Head of caudate nucleus (tissue), 42 donors: ENCODE results near the gene ST3GAL3.

Source experiments
- DNase-seq, 42 donors: peaks; one replicate each; pipeline versions ENCODE4 v3.0.0 to v3.0.0-alpha.2; 2020 to 2021; ENCODE audit warnings: mixed read lengths in 7 of 42
- intact Hi-C: fragments of 100-400 bp; cut with DNase I; formaldehyde crosslinking; loops from one replicate; pipeline ENCODE4 v1.15.0; 2022

ST3GAL3 gene

DNA sequence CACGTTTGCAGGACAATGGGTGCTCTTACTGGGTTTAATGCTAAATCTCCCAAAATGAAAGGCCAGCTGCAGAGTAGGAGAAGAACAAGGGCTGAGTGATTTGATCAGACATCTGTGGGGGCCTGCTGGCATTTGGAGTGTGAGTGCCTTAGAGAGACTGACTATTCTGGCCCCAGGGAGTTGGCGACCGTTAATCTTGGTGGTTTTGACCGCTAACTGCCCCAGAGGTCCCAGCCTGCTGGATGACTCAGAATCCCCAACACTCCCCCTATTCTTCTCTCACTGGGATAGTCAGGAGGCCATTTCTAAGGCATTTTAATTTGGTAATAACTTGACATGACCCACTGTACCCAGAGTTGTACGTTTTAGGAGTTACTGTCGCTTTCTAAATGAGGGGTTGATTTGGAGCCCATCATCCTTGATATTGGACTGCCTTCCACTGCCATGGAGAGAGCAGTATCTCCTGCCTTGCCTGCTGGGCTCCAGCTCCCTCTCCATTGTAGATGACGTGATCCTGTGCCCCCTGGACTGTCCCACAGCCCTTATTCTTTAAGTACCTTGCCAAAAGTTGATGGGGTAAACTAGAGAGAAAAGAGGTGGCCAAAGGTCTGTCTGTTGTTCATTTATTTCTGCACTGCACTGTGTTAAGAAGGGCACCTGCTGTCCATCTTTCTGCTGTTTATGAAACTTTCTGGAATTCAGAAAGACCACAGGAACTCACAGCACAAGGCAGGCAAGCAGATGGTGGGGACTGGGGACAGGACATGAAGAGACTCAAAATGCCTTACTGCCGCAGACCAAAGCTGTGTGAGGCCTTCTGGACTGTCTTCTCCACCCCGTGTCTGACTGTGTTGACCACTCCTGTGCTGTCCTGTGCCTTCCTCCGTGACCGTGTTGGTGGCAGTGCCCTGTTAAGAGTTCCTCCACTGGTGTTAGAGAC lies 128.0 kb downstream of the ST3GAL3 start:
- DNase-seq = peak in 9 of 42 donors; percentile 18 to 55 (median 31)
- intact Hi-C loops = no loop called here

DNA sequence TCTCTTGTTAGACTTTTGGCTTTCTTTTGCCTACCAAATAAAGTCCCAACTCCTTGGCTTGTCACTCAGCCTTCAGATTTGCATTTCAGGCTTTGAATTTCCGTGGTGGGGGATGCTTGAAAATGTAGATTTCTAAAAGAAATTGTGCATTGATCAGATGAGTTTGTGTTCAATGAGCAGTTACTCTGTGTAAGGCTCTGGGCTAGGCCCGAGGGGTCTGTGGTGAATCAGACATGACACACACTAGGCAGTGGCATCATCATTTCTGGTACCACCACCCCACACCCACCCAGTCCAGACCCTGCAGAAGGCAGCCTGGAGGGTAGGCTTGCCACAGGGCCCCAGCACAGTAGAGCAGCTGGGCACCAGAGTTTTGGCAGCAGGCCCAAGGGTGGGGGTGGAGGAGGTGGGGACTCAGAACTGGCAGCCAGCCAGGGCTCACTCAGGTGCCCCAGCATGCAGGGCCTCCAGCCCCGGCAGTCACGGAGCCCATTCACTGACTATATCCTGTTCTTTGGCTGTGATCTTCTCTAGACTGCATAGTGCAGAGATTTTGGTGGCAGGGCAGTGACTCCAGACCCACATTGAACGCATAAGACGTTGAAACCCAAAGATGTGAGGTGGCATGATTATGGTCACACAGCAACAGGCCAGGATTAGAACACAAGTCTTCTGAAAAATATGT lies 129.1 kb downstream of the ST3GAL3 start:
- intact Hi-C loops = no loop called here
- DNase-seq = peak in 23 of 42 donors; percentile 19 to 60 (median 36)

DNA sequence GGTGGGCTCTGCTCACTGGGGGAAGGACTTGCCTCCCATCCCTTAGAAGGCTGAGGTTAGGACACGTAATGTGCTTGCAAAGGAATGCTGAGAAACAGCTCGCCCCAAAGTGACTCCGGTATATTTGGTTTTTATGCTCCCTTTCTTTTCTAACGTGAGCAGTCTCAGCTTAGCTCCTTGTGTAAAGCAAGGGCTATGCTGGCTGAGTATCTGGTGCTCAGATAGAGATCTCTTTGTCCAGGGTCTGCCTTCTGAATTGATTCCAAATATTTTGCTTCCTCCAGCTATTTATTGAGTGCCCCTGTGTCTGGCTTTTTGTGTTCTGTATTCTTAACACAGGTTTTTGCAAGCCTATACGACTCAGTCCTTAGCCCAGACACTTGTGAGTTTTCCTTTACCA lies 131.7 kb downstream of the ST3GAL3 start:
- intact Hi-C loops = no loop called here
- no peak for DNase-seq

DNA sequence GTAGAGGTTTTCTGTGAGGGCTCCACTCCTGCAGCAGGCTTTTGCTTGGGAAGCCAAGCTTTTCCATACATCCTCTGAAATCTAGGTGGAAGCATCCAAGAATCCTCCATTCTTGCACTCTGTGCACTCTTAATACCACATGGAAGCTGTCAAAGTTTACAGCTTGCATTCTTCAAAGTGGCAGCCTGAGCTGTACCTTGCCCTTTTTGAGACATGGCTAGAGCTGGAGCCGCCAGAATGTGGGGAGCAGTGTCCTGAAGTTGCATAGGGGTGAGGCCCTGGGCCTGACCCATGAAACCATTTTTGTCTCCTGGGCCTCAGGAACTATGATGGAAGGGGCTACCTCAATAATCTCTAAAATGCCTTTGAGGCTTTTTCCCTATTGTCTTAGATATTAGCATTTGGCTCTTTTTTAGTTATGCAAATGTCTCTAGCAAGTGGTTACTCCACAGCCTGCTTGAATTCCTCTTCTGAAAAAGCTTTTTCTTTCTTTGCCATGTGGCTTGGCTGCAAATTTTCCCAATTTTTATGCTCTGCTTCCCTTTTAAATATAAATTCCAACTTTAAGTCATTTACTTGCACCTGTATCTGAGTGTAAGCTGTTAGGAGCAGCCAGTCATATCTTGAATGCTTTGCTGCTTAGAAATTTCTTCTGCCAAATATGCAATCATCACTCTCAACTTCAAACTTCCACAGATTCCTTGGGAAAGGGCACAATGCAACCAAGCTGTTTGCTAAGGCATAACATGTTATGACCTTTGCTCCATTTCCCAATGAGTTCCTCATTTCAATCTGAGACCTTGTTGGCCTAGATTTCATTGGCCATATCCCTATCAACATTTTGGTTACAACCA lies 134.2 kb downstream of the ST3GAL3 start:
- no peak for DNase-seq
- intact Hi-C loops = no loop called here

DNA sequence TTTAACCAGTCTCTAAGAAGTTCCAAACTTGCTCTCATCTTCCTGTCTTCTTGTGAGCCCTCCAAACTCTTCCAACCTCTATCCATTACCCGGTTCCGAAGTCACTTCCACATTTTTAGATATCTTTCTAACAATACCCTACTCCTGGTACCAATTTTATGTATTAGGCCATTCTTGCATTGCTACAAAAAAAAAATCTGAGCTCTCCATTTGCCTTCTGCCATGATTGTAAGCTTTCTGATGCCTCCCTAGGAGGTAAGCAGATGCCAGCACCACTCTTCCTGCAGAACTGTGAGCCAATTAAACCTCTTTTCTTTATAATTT lies 134.8 kb downstream of the ST3GAL3 start:
- intact Hi-C loops = no loop called here

DNA sequence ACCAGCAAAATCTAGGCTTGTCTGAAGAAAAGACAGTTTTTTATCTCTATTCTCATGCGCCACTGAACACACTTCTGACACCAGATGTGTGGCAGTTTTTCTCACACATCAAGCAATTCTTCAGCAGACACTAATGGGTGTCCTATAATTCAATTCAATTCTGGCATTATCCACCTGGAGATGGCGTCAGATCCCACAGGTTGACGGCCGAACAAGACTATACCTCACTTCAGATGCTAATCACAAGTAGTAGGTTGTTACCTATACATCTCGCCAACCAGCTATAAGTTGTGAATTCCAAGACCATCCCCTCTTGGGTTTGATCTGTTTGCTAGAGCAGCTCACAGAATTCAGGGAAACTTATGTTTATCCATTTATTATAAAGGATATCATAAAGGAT lies 136.3 kb downstream of the ST3GAL3 start:
- intact Hi-C loops = no loop called here

More for the DNA sequence above, 134.8 kb downstream of the ST3GAL3 start:
- DNase-seq = no peak

DNA sequence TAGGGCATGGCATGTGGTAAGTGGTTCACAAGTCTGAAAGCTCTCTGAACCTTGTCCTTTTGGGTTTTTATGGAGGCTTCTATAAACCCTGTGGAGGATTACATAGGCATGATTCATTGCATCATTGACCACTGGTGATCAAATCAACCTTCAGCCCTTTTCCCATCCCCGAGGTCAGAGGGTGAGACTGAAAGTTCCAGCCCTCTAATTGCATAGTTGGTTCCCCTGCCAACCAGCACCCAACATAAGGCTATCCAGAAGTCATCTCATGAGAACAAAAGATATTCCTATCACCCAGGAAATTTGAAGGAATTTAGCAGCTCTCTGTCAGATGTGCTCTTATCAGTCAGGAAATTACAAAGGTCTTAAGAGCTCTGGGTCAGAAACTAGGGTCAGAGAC lies 136.8 kb downstream of the ST3GAL3 start:
- intact Hi-C loops = no loop called here
- DNase-seq = no peak

More for the DNA sequence above, 136.3 kb downstream of the ST3GAL3 start:
- no peak for DNase-seq

DNA sequence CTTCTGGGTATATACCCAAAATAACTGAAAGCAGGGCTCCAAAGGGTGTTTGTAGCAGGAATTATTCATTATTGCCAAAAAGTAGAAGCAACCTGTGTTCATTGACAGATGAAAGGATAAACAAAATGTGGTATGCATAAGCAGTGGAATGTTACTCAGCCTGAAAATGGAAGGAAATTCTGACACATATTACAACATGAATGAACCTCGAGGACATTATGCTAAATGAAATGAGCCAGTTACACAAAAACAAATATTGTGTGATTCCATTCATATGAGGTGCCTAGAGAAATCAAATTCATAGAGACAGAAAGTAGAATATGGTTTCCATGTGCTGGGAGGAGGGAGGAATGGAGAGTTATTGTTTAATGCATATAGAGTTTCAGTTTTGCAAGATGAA lies 140.0 kb downstream of the ST3GAL3 start:
- intact Hi-C loops = no loop called here

DNA sequence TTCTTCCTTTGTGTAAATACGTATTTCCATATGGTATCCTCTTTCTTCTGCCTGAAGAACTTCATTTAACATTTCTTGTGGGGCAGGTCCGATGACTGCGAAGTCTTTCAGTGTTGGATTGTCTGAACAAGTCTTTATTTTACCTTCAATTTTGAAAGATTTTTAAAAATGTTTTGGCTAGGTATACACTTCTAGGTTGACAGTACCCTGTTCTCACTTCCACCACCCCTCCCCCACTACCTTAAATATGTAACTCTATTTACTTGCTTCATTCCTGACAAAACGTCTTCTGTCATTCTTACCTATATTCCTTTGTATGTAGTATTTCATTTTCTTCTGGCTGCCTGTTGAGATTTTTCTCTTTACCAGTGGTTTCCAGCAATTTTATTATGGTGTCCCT lies 140.5 kb downstream of the ST3GAL3 start:
- DNase-seq = no peak
- intact Hi-C loops = no loop called here

More for the DNA sequence above, 140.0 kb downstream of the ST3GAL3 start:
- no peak for DNase-seq

DNA sequence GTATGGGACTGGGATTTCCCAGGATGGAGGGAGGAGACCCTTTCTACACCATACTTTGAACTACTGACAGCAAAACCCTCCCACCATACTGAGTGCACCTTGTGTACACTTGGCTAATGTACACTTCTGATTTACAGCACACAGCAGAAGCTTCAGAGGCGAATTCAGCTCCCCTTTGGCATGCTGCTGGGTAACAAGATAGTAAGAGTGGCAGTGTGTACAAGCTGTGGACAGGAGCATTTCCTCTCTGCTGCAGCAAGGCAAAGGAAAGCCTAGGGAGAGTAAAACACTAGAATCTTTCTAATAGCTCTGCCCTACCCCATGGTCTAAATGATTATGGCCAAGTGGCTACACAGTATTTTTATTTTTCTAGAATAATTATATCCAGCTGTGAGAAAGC lies 142.3 kb downstream of the ST3GAL3 start:
- intact Hi-C loops = no loop called here
- DNase-seq = no peak

DNA sequence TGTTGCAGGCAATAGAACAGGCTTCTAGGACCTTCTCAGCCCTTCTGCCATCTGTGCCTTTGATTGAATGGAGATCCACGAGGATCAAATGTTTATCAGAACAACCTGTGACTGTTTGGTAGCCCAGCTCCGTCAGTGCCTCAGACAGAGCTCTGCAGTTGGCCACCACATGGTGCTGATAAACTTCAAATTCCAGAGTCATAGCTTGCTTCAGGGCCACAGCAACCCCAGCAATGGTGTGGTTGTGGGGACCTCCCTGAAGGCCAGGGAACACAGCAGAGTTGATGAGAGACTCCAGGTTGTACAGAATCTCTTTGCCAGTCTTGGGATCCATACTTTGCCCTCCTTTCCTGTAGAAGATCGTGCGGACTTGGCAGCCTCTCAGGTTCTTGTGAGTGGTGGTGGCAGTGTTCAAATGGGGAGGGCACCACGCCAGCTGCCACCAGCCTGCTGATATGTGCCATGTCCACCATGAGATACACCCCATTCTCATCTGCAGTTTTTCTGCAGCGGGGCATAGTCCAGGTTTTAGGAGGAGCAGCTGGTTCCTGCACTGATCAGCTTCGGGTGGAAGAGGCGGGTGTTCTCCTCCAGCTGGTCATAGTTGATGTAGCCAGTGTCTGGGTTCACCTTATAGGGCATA lies 143.4 kb downstream of the ST3GAL3 start:
- intact Hi-C loops = no loop called here
- no peak for DNase-seq

DNA sequence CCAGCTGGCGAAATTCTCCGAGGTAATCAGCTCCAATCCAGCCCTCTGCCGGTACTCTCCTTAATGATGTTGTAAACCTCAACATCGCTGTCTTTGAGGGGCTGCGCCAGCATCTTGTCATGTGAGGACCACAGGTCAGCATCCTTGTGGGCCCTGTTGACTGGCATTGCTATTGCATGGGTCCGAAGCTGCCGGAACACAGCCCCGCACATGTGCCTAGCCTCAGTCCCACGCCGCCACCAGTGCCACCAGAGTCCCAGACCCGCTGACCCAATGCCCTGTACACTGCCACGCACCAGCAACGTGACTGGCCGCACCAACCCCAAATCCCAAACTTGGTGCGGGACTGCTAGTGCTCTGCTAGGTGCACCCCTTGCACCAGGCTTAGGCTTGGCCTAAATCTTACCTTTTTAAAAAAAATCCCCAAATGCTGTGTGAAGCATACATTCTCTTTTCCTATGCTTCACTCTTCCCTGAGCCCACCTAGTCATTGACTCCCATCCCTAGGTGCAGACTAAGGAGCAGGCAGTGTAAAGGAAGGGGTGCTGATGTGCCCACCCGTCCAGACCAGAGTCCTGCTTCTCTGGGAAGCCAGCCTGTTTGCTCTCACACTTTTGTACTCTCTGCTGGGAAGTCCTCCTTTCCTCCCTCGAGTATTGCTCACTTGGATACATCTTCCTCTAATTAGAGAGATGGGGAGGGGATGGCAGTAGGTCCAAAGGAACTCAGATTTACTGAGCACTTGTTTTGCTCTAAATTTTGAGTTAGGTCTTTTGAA lies 144.4 kb downstream of the ST3GAL3 start:
- no peak for DNase-seq
- intact Hi-C loops = no loop called here

DNA sequence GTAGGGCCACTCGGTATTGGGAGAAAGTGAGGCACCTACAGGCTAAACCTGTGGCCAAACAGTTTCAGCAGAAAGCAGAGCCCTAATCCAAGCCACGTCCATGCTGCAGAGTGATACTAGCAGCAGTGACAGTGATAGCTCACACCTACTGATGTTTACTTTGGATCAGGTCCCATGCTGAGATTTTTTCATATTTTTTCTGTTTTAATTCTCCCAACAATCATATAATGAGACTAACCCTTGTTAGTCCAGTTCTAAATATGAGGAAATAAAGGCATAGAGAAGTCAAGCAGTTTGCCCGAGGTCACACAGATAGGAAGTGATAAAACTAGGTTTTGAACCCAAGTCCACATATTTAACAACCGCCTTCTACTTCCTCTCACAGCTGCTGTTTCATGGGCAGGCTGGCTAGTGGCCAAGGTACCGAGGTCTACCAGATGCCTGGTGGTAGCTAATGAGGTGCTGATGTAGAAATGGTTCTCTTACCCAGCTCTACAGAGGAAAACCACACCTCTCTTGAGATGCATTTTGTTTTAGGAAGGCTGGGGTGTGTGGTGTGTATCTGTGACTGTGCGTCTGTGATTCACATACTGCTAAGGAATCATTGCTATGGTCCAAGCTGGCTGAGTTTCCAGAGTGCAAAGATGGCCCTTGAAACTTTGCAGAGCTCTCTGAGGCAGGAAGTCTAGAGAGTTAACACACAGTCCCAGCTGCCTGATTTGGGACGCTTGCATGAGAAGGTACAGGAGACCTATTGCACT lies 146.0 kb downstream of the ST3GAL3 start:
- DNase-seq = peak in 37 of 42 donors; percentile 16 to 77 (median 40)
- intact Hi-C loops = no loop called here

DNA sequence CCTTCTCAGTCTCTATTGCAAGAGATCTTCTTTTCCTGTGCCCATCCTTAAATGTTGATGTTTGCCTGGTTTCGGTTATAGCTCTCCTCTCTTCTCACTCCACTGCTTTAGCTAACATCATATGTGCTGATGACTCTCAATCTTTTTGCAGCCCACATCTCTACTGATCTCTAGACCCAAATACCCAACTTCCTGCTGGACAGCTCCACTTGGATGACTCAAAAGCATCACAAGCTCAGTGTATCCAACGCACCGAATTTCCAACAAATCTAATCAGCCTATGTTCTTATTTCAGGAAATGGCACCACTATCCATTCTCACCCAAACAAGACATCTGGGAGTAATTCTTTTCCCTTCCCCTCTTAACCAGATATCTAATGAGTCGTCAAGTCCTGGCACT lies 147.1 kb downstream of the ST3GAL3 start:
- DNase-seq = no peak
- intact Hi-C loops = no loop called here

DNA sequence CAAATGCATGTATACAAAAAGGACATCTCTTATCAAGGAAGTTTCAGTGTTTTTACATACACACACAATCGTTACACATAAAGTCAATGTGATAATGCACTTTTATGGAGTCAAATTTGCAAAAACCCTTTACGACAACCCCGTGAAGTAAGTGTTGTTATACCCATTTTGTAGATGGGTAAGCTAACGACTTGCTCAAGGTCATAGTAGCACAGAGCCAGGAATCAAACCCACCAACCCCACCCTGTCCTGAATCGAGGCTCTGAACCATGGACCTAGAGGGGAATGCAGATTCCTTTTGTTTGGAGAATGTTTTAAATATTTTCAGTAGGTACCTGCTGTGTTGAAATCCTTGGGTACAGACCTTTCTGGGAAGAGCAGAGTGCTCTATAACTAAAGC lies 148.9 kb downstream of the ST3GAL3 start:
- no peak for DNase-seq
- intact Hi-C loops = no loop called here

DNA sequence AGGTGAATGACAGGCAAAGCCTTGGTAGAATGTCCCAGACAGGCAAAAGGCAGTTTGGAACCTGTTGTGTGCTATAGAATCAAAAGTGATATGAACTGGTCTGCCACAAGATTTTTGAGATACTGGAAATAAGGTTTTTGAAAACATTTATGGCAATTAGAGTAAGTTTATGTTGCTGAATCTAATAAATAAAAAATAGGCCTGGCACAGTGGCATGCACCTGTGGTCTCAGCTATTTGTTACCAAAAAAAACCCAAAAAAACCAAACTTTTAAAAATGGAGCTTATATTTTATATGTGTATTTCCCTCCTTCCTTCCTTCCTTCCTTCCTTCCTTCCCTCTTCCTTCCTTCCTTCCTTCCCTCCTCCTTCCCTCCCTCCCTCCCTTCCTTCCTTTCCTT lies 149.8 kb downstream of the ST3GAL3 start:
- intact Hi-C loops = no loop called here
- no peak for DNase-seq

DNA sequence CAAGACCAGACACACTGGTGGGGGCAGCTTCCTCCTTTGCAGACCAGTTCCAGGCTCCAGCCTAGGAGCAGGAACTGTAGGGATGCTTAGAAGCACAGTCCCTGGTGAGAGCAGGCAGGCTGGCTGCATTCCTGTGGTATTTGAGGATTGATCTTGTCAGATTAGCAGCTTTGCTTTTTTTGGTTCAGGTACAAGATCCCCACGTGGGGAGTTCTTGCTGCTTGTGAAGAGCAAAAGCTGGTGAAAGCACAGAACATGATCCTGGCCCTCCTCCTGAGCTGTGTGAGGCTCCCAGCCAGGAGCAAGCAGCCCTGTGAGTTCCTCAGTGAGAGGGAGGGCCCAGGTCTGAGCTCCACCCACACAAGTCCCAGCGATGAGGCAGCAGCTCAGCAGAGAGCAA lies 151.0 kb downstream of the ST3GAL3 start:
- intact Hi-C loops = no loop called here

DNA sequence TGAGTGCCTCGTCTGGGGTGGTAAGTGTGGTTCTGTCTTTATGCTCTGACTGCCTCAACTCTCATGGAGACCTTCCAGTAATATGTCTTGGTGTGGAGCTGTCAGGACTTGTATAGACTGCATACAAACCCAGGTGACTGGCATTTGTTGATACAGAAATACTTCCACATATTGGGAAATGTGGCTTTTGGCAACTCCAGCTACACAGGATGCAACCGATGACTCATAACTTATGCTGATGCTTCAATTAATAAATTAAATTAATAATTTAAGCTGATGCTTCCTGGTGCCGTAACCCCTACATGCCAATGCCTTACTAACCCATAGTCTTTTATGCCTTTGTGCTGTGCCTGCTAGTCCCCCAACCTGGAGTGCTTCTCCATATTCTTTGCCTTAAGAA lies 154.0 kb downstream of the ST3GAL3 start:
- DNase-seq = no peak
- intact Hi-C loops = no loop called here

More for the DNA sequence above, 151.0 kb downstream of the ST3GAL3 start:
- peak; percentile 36 to 95 (median 72) for DNase-seq
